Measurements from ENCODE around the gene RBM26.
"Not testable (repeated sequence)": the region's sequence is repeated elsewhere in the genome, so short reads cannot be mapped to it uniquely, and the experiment has no call there.

Gene RBM26

DNA sequence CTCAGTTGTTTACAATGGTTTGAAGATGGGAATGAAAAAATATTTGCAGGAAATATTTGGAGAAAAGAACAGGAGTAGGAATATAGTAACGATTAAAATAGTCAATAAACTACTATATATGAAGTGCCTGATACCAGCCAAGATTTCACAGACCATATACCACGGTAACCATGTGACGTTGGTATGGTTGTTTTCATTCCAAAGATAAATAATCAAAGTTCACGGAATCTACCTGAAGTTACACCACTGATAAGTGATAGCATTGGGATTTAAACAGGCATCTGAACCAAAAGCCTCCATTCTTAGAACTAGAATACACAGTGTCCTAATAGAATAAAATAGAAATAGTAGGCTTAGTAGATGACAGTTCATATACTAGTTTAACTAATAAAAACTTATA is 123.5 kb downstream of the RBM26 start:
- Histone ChIP-seq H3K4me3 (ENCODE audit: low read length) (no peak overlapping the region), H3K9ac (ENCODE audit: low read length) (no peak overlapping the region), H3K27me3 (ENCODE audit: control insufficient read depth, insufficient read depth, low read length) (no peaks in the 10 kb centered on the region), H3K4me1 (ENCODE audit: control insufficient read depth, insufficient read depth, low read length) (no peaks in the 10 kb centered on the region), H3K9me3 (ENCODE audit: control insufficient read depth, low read length) (no peaks in the 10 kb centered on the region), H3K36me3 (ENCODE audit: control insufficient read depth, insufficient read depth, low read length) (no peaks in the 10 kb centered on the region)

- Histone ChIP-seq H3K27me3 (ENCODE audit: control insufficient read depth, insufficient read depth, low read length) (no peaks in the 10 kb centered on the region), H3K9ac (ENCODE audit: low read length) (no peak overlapping the region)
These were observed 124.7 kb downstream of the RBM26 start for GRCh38 chr13:79281339-79281747.

DNA sequence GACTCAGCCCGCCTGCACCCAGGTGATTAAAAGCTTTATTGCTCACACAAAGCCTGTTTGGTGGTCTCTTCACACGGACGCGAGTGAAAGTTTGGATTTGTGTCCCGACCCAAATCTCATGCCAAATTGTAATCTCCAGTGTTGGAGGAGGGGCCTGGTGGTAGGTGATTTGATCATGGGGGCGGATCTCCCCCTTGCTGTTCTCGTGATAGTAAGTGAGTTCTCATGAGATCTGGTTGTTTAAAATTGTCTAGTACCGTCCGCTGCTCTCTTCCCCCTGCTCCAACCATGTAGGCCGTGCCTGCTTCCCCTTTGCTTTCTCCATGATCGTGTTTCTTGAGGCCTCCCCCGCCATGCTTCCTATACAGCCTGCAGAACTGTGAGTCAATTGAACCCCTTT is 126.3 kb downstream of the RBM26 start:
- not testable (repeated sequence) for H3K36me3 ChIP-seq (ENCODE audit: control insufficient read depth, insufficient read depth, low read length); H3K9me3 ChIP-seq (ENCODE audit: control insufficient read depth, low read length); H3K27me3 ChIP-seq (ENCODE audit: control insufficient read depth, insufficient read depth, low read length); H3K9ac ChIP-seq (ENCODE audit: low read length); H3K4me1 ChIP-seq (ENCODE audit: control insufficient read depth, insufficient read depth, low read length); H3K4me3 ChIP-seq (ENCODE audit: low read length)

More at GRCh38 chr13:79281339-79281747, 124.7 kb downstream of the RBM26 start:
- Histone ChIP-seq H3K4me3 (ENCODE audit: low read length) (no peak overlapping the region), H3K36me3 (ENCODE audit: control insufficient read depth, insufficient read depth, low read length) (no peaks in the 10 kb centered on the region), H3K4me1 (ENCODE audit: control insufficient read depth, insufficient read depth, low read length) (no peaks in the 10 kb centered on the region), H3K9me3 (ENCODE audit: control insufficient read depth, low read length) (no peaks in the 10 kb centered on the region)

DNA sequence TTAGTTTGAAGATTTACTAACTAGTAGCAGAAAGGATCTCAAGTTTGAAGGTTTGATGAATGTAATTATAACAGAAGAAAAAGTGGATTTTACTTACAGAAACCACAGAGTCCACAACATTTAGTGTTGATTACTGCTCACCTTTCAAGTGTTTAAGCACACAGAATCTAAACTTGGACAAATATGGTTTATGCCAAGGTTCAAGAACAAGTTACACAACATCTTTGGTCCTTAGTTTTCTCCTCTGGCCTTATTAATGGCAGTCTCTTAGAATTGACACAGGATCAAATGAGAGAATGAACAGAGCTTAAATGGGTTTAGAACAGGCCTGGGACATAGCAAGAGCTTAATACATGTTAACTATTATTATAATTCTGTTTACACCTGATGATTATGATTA is 133.0 kb downstream of the RBM26 start:
- H3K36me3 ChIP-seq (ENCODE audit: control insufficient read depth, insufficient read depth, low read length) = no peaks in the 10 kb centered on the region
- H3K9ac ChIP-seq (ENCODE audit: low read length) = no peak overlapping the region
- H3K27me3 ChIP-seq (ENCODE audit: control insufficient read depth, insufficient read depth, low read length) = no peaks in the 10 kb centered on the region
- no peaks in the 10 kb centered on the region for H3K9me3 ChIP-seq (ENCODE audit: control insufficient read depth, low read length)
- no peak overlapping the region for H3K4me3 ChIP-seq (ENCODE audit: low read length)
- H3K4me1 ChIP-seq (ENCODE audit: control insufficient read depth, insufficient read depth, low read length) = no peaks in the 10 kb centered on the region

- Histone ChIP-seq H3K27me3 (ENCODE audit: control insufficient read depth, insufficient read depth, low read length) (no peaks in the 10 kb centered on the region), H3K36me3 (ENCODE audit: control insufficient read depth, insufficient read depth, low read length) (no peaks in the 10 kb centered on the region), H3K4me3 (ENCODE audit: low read length) (no peak overlapping the region)
These were observed 134.4 kb downstream of the RBM26 start for GRCh38 chr13:79271616-79272015.

GRCh38 chr13:79270859-79271258 is 135.2 kb downstream of the RBM26 start:
- H3K36me3 ChIP-seq (ENCODE audit: control insufficient read depth, insufficient read depth, low read length) = no peaks in the 10 kb centered on the region
- H3K4me3 ChIP-seq (ENCODE audit: low read length) = no peak overlapping the region
- H3K27me3 ChIP-seq (ENCODE audit: control insufficient read depth, insufficient read depth, low read length) = no peaks in the 10 kb centered on the region
- no peaks in the 10 kb centered on the region for H3K9me3 ChIP-seq (ENCODE audit: control insufficient read depth, low read length)
- no peaks in the 10 kb centered on the region for H3K4me1 ChIP-seq (ENCODE audit: control insufficient read depth, insufficient read depth, low read length)
- no peak overlapping the region for H3K9ac ChIP-seq (ENCODE audit: low read length)

More at GRCh38 chr13:79271616-79272015, 134.4 kb downstream of the RBM26 start:
- no peaks in the 10 kb centered on the region for H3K9me3 ChIP-seq (ENCODE audit: control insufficient read depth, low read length)
- no peaks in the 10 kb centered on the region for H3K4me1 ChIP-seq (ENCODE audit: control insufficient read depth, insufficient read depth, low read length)
- no peak overlapping the region for H3K9ac ChIP-seq (ENCODE audit: low read length)
